C1 segment of cervical spinal cord (tissue), 14 donors: ENCODE measurements around the gene PCDHGA5.
A peak's percentile ranks its signal among the peaks of the same experiment; 100 is the strongest.
"Not testable (repeated sequence)": the region's sequence is repeated elsewhere in the genome, so short reads cannot be mapped to it uniquely, and the experiment has no call there.

Experiments
- DNase-seq, 14 donors: peaks; one replicate each; lab custom pipeline; 2025; lab: John Stamatoyannopoulos, UW

The PCDHGA5 gene

GRCh38 chr5:141387557-141388311 lies 23.8 kb downstream of the PCDHGA5 start, which contains the start of gene PCDHGB4:
PCDHGB4 (plus strand) TSS chr5:141387698; CDS start chr5:141387885, 187 bp downstream.
- DNase-seq = not testable (repeated sequence)

- DNase-seq = no peak
These were observed 24.7 kb downstream of the PCDHGA5 start for GRCh38 chr5:141388661-141389060.

- DNase-seq = no peak
These were observed 25.4 kb downstream of the PCDHGA5 start for GRCh38 chr5:141389153-141390042.

- DNase-seq = no peak
These were observed 28.7 kb downstream of the PCDHGA5 start, which contains the start of gene PCDHGA8 for GRCh38 chr5:141392429-141393198. PCDHGA8 (plus strand) TSS chr5:141392633; CDS start chr5:141392814, 181 bp downstream.

GRCh38 chr5:141393267-141393666 lies 29.3 kb downstream of the PCDHGA5 start:
- DNase-seq = no peak

- DNase-seq = not testable (repeated sequence)
These were observed 30.6 kb downstream of the PCDHGA5 start for GRCh38 chr5:141394401-141395187.

GRCh38 chr5:141397756-141398551 lies 34.0 kb downstream of the PCDHGA5 start, which contains the start of gene PCDHGB5:
PCDHGB5 (plus strand) TSS chr5:141397947; CDS start chr5:141398128, 181 bp downstream.
- DNase-seq = peak in 1 of 14 donors; percentile 17

GRCh38 chr5:141398608-141399007 lies 34.6 kb downstream of the PCDHGA5 start:
- no peak for DNase-seq

- no peak for DNase-seq
These were observed 35.7 kb downstream of the PCDHGA5 start for GRCh38 chr5:141399555-141400258.

GRCh38 chr5:141402553-141403243 lies 38.7 kb downstream of the PCDHGA5 start, which contains the start of gene PCDHGA9:
PCDHGA9 (plus strand) TSS chr5:141402778; CDS start chr5:141402953, 175 bp downstream.
- peak in 1 of 14 donors; percentile 2 for DNase-seq

GRCh38 chr5:141403387-141403786 lies 39.4 kb downstream of the PCDHGA5 start:
- DNase-seq = no peak

GRCh38 chr5:141407790-141408505 lies 44.0 kb downstream of the PCDHGA5 start, which contains the start of gene PCDHGB6:
PCDHGB6 (plus strand) TSS chr5:141408021; CDS start chr5:141408203, 182 bp downstream.
- peak in 1 of 14 donors; percentile 21 for DNase-seq

GRCh38 chr5:141409598-141410306 lies 45.8 kb downstream of the PCDHGA5 start:
- no peak for DNase-seq

GRCh38 chr5:141411575-141411974 lies 47.6 kb downstream of the PCDHGA5 start:
- no peak for DNase-seq

GRCh38 chr5:141412854-141413539 lies 49.0 kb downstream of the PCDHGA5 start, which contains the start of gene PCDHGA10:
PCDHGA10 (plus strand) TSS chr5:141412987; CDS start chr5:141413176, 189 bp downstream.
- no peak for DNase-seq

- DNase-seq = no peak
These were observed 49.6 kb downstream of the PCDHGA5 start for GRCh38 chr5:141413540-141414069.
